GM19395 (cell line): ENCODE data around the gene DDX11.
"Not testable (repeated sequence)": the region's sequence is repeated elsewhere in the genome, so short reads cannot be mapped to it uniquely, and the experiment has no call there.

Experiments
- ATAC-seq: cut with Tn5 transposase; IDR thresholded peaks from one replicate; pipeline ENCODE4 v1.9.1; 2021; ENCODE audit warnings: mild to moderate bottlenecking, moderate library complexity; ENCODE audit not compliant: unreplicated experiment

The DDX11 gene

GRCh38 chr12:31098363-31098762 is 24.7 kb downstream of the DDX11 start:
- ATAC-seq = not testable (repeated sequence)

GRCh38 chr12:31098771-31099170 is 25.1 kb downstream of the DDX11 start:
- not testable (repeated sequence) for ATAC-seq

GRCh38 chr12:31099434-31099833 is 25.8 kb downstream of the DDX11 start:
- ATAC-seq = not testable (repeated sequence)

- peak; percentile 88 for ATAC-seq
These were observed 27.0 kb downstream of the DDX11 start for GRCh38 chr12:31100503-31101208.

- ATAC-seq = not testable (repeated sequence)
These were observed 28.5 kb downstream of the DDX11 start for GRCh38 chr12:31102125-31102524.

GRCh38 chr12:31102596-31102995 is 28.9 kb downstream of the DDX11 start:
- ATAC-seq = not testable (repeated sequence)

GRCh38 chr12:31103561-31103975 is 29.9 kb downstream of the DDX11 start:
- ATAC-seq = not testable (repeated sequence)

- ATAC-seq = not testable (repeated sequence)
These were observed 30.6 kb downstream of the DDX11 start for GRCh38 chr12:31104220-31104619.

GRCh38 chr12:31104773-31105172 is 31.1 kb downstream of the DDX11 start:
- not testable (repeated sequence) for ATAC-seq

- ATAC-seq = no peak
These were observed 32.0 kb downstream of the DDX11 start for GRCh38 chr12:31105668-31106067.

- ATAC-seq = no peak
These were observed 32.6 kb downstream of the DDX11 start for GRCh38 chr12:31106101-31106803.

- ATAC-seq = not testable (repeated sequence)
These were observed 36.1 kb downstream of the DDX11 start for GRCh38 chr12:31109773-31110172.

GRCh38 chr12:31110263-31110662 is 36.6 kb downstream of the DDX11 start:
- not testable (repeated sequence) for ATAC-seq

GRCh38 chr12:31115092-31115601 is 41.5 kb downstream of the DDX11 start:
- ATAC-seq = not testable (repeated sequence)

GRCh38 chr12:31116846-31117202 is 43.2 kb downstream of the DDX11 start:
- ATAC-seq = not testable (repeated sequence)

- ATAC-seq = peak; percentile 72
These were observed 43.7 kb downstream of the DDX11 start for GRCh38 chr12:31117203-31118011.

GRCh38 chr12:31118347-31119191 is 44.9 kb downstream of the DDX11 start:
- ATAC-seq = no peak

GRCh38 chr12:31119192-31119802 is 45.6 kb downstream of the DDX11 start:
- ATAC-seq = no peak

GRCh38 chr12:31119803-31120211 is 46.1 kb downstream of the DDX11 start:
- no peak for ATAC-seq
